Measurements from ENCODE around the gene CCDC167. TPM values are rescaled to one million over a fixed set of nuclear protein-coding genes. Genes with fewer than 3 reads are reported as not detected.

CCDC167 gene
- total RNA-seq, 1 experiment from 2014 or later: 27.8 TPM

- Histone ChIP-seq H4K20me1 (ENCODE audit: insufficient read depth) (no peaks in the 10 kb centered on the region), H3K79me2 (ENCODE audit: insufficient read depth, low read length) (no peaks in the 10 kb centered on the region), H3K4me3 (replicated peaks in 1 of 2; ENCODE audit: low read depth in 1 of 2, low read length in 2 of 2) (no peak overlapping the region), H3K4me2 (ENCODE audit: low read length) (no peak overlapping the region), H3K9me3 (ENCODE audit: control insufficient read depth in 1 of 2, insufficient read depth in 1 of 2, low read depth in 1 of 2, low read length in 2 of 2) (no peaks in the 10 kb centered on the region), H2AFZ (ENCODE audit: low read depth, low read length, poor library complexity, severe bottlenecking) (no peak overlapping the region), H3K4me1 (ENCODE audit: control insufficient read depth in 1 of 2, insufficient read depth in 2 of 2, low read length in 2 of 2) (no peaks in the 10 kb centered on the region), H3K36me3 (ENCODE audit: control insufficient read depth in 1 of 2, insufficient read depth in 2 of 2, low read length in 2 of 2) (peaks cover 5 to 23% of the 10 kb centered on the region in 2 experiments; a peak in 2 of 4 replicates), H3K27ac (ENCODE audit: low read depth, low read length) (no peak overlapping the region), H3K9ac (ENCODE audit: low read length) (no peak overlapping the region), H3K27me3 (ENCODE audit: insufficient read depth, low read length) (no peaks in the 10 kb centered on the region), H3K9me2 (ENCODE audit: insufficient read depth) (no peaks in the 10 kb centered on the region)
- intact Hi-C loops (cut with micrococcal nuclease): no loop called here
- ATAC-seq: no peak
- TF ChIP-seq RAD21 (IDR thresholded peaks at IDR 0.05; ENCODE audit: low read depth) (no peak), POLR2A (IDR thresholded peaks at IDR 0.05; ENCODE audit: borderline replicate concordance, extremely low read depth, insufficient read depth, insufficient read length) (no peak), ZBTB33 (IDR thresholded peaks at IDR 0.05; ENCODE audit: extremely low read depth, insufficient replicate concordance, low read length) (no peak), REST (IDR thresholded peaks at IDR 0.05; ENCODE audit: low read depth) (no peak), SIN3A (IDR thresholded peaks at IDR 0.05; ENCODE audit: low read depth) (no peak), ZFX (IDR thresholded peaks at IDR 0.05) (no peak)
- ChIA-PET RAD21 (ENCODE audit: low non-redundant PET in 1 of 2, low total read pairs in 2 of 2, uncharacterized antibody in 2 of 2, unreplicated experiment in 2 of 2) (no interaction called here), POLR2A (no interaction called here), CTCF (no interaction called here)
- no TSS peak for BruUV-seq (replicated peaks)
- no peak for DNase-seq (ENCODE audit: low read depth, low spot score)
Measured at GRCh38 chr6:37479266-37479854, 20.3 kb downstream of the CCDC167 start.
